Thoracic aorta (tissue), 2 donors: Measurements from ENCODE around the gene PKNOX2. TPM values are rescaled to one million over a fixed set of nuclear protein-coding genes. Genes with fewer than 3 reads are reported as not detected.

Experiments used
- ATAC-seq: fragments of 150-250 bp; one replicate; pipeline ENCODE4 v1.8.0; 2017; ENCODE audit warnings: low read depth; ENCODE audit not compliant: insufficient number of reproducible peaks, low FRiP score
- DNase-seq: peaks from one replicate; pipeline ENCODE4 v3.0.0-alpha.2; 2020; ENCODE audit warnings: low spot score
- H3K27ac ChIP-seq, 2 donors: fragments of 200-600 bp; sonication (generic); 1 replicate in 1 of 2; 2 replicates in 1 of 2; pipeline ENCODE4 v1.5.1; 2016; ENCODE audit warnings: mild to moderate bottlenecking in 2 of 2, moderate library complexity in 2 of 2
- H3K27me3 ChIP-seq: fragments of 200-600 bp; sonication (generic); replicated peaks from 2 replicates; pipeline ENCODE4 v1.6.0; 2016; ENCODE audit warnings: mild to moderate bottlenecking; ENCODE audit not compliant: insufficient read depth
- H3K36me3 ChIP-seq: fragments of 200-600 bp; sonication (generic); one replicate; pipeline ENCODE4 v1.5.1; 2016
- H3K4me1 ChIP-seq, 2 donors: fragments of 200-600 bp; sonication (generic); 1 replicate in 1 of 2; 2 replicates in 1 of 2; pipeline versions ENCODE4 v1.5.1 to v1.6.0; 2016; ENCODE audit warnings: low read depth in 2 of 2, mild to moderate bottlenecking in 1 of 2; ENCODE audit not compliant: control insufficient read depth in 1 of 2
- H3K4me3 ChIP-seq: fragments of 200-600 bp; sonication (generic); 2 replicates; pipeline ENCODE4 v1.5.1; 2016; ENCODE audit warnings: mild to moderate bottlenecking
- H3K9me3 ChIP-seq: fragments of 200-600 bp; sonication (generic); 2 replicates; pipeline ENCODE4 v1.5.1; 2016
- total RNA-seq, 2 donors: library from RNA; depleted of rRNA; stranded (reverse); fragments of >200 nt; gene quantifications; one replicate each; pipeline versions ENCODE4 v1.1.0 to v1.2.3, GENCODE V29; 2016
- TF ChIP-seq, protein P1 (sequence below): fragments of 200-600 bp; sonication (generic); IDR thresholded peaks from one replicate; pipeline ENCODE4 v1.5.1; 2019; ENCODE audit warnings: antibody characterized with exemption

PKNOX2 gene
- total RNA-seq, 2 donors from 2014 or later, result 1.4 to 9.2 TPM

DNA sequence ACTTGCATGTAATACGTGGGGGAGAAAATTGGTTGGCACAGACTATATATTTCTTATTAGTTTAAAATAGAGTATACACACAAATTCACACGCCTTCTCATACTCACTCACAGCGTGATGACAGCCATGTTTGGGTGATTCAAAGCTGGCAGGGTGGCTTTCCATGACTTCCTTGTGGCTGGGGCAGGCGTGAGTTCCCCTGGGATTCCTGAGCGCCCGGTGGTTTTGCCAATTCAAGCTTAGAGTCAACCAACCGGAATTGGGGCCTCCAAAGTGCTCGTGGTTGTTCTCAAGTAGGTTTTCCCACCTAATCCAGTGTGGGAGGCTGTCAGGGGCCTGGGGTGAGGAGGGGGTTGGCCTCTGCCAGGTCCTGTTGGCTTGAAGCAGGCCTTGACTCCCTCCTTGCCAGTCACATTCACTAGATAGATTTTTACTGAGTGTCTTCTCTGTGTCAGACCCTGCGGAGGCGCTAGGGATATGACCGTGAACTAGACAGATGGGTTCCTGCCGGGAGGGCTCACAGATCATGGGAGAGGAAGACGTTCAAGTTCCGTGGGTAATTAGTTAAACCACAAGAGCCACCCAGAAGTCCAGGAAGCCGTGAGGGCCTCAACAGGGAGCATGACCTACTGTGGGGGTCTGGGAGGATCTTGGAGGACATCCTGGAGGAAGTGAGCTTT, 11.5 kb downstream of the PKNOX2 start:
- Histone ChIP-seq H3K9me3 (no peaks in the 10 kb centered on the region), H3K27me3 (no peaks in the 10 kb centered on the region), H3K27ac (no peak overlapping the region), H3K36me3 (no peaks in the 10 kb centered on the region), H3K4me3 (peak overlapping the region; percentile 3), H3K4me1 (peaks cover 12 to 32% of the 10 kb centered on the region in 2 donors)
- TF ChIP-seq, protein P1, sequence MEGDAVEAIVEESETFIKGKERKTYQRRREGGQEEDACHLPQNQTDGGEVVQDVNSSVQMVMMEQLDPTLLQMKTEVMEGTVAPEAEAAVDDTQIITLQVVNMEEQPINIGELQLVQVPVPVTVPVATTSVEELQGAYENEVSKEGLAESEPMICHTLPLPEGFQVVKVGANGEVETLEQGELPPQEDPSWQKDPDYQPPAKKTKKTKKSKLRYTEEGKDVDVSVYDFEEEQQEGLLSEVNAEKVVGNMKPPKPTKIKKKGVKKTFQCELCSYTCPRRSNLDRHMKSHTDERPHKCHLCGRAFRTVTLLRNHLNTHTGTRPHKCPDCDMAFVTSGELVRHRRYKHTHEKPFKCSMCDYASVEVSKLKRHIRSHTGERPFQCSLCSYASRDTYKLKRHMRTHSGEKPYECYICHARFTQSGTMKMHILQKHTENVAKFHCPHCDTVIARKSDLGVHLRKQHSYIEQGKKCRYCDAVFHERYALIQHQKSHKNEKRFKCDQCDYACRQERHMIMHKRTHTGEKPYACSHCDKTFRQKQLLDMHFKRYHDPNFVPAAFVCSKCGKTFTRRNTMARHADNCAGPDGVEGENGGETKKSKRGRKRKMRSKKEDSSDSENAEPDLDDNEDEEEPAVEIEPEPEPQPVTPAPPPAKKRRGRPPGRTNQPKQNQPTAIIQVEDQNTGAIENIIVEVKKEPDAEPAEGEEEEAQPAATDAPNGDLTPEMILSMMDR, result no peak
- ATAC-seq (peak; percentile 47), DNase-seq (no peak)

DNA sequence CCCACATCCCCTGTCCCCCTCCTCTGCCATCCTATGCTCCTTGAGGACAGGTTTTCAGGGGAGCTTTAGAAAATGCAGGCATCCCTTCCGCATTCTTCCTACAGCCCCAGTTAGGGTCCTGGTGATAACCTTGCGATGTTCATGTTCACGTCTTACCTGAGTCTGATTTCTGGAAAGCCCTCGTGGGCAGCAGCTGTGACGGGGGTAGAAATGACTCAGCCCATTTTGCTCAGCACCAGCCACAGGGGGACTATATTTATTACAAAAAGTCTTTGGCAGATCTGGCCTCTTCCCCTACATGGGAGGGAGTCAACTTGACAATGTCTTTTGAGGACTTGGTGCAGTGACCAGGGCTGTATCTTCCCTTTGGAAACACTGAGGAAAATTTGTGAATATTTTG, 12.3 kb downstream of the PKNOX2 start:
- no peaks in the 10 kb centered on the region for H3K27me3 ChIP-seq
- TF ChIP-seq, protein P1, result no peak
- H3K27ac ChIP-seq, result no peak overlapping the region
- DNase-seq (no peak), ATAC-seq (no peak)
- no peaks in the 10 kb centered on the region for H3K36me3 ChIP-seq
- peaks cover 12 to 25% of the 10 kb centered on the region in 2 donors for H3K4me1 ChIP-seq
- H3K4me3 ChIP-seq, result no peak overlapping the region
- H3K9me3 ChIP-seq, result no peaks in the 10 kb centered on the region

DNA sequence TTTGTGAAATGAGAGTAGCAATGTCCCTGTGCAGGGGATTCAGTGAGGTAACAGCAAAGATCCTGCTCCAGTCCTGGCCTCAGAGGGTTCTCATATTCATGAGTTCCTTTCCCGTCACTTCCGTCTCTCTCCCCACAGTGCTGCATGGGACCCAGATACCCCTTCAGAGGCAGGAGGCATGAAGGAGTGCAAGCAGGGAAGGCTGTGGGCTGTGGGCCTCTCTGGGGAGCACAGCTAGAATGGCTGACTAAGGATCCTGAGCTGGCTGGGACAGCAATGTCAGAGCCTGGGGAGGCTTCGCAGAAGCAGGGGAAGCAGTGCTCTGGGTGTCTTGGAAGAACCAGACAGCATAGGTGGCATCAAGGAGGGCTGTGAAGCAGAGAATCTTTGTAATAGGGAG, 13.0 kb downstream of the PKNOX2 start:
- TF ChIP-seq, protein P1, result no peak
- DNase-seq, result no peak
- Histone ChIP-seq H3K4me3 (no peak overlapping the region), H3K27me3 (no peaks in the 10 kb centered on the region), H3K27ac (no peak overlapping the region), H3K36me3 (no peaks in the 10 kb centered on the region), H3K9me3 (no peaks in the 10 kb centered on the region), H3K4me1 (peaks cover 12 to 25% of the 10 kb centered on the region in 2 donors)
- ATAC-seq, result no peak

DNA sequence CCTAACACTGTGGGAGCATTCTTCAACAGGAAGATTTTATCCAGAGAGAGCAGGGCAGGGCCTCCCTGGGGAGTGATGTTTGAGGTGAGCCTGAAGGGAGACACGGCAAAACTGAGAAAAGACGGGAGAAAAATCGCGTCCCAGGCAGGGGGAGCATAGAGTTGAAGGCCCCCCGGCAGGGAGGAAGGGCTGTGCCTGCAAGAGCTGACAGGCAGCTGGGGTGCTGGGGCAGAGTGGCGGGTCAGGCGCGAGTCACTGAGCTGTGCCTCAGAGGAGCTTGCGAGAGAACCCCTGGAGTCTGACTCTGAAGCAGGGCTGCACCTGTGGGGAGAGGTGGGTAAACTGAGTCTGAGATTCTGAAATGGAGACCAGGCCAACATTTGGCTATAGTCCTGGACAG, 14.8 kb downstream of the PKNOX2 start:
- H3K4me3 ChIP-seq, result no peak overlapping the region
- ATAC-seq, result no peak
- H3K27me3 ChIP-seq, result no peaks in the 10 kb centered on the region
- no peak for DNase-seq
- H3K4me1 ChIP-seq, result peaks cover 12 to 25% of the 10 kb centered on the region in 2 donors
- no peaks in the 10 kb centered on the region for H3K9me3 ChIP-seq
- TF ChIP-seq, protein P1, result no peak
- no peaks in the 10 kb centered on the region for H3K36me3 ChIP-seq
- no peak overlapping the region for H3K27ac ChIP-seq

DNA sequence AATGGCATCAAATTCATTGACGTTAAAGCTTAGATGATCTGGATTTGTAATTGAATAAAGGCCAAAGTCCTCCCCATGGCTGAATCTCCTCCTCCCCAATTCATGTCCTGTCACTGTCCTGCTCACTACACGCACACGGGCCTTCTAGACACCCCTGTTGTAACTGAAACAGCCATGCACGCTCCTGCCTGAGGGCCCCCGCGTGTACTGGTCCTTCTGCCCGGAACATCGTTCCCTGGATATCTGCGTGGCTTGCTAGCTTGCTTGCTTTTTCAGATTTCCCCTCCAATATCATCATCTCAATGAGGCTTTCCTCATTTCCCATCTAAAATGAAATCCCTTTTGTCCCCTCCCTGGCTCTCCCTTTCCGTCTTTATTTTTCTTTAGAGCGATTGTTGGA, 15.3 kb downstream of the PKNOX2 start:
- Histone ChIP-seq H3K27ac (no peak overlapping the region), H3K4me1 (peaks cover 12 to 25% of the 10 kb centered on the region in 2 donors), H3K4me3 (no peak overlapping the region), H3K27me3 (no peaks in the 10 kb centered on the region), H3K36me3 (no peaks in the 10 kb centered on the region), H3K9me3 (no peaks in the 10 kb centered on the region)
- DNase-seq (no peak), ATAC-seq (no peak)
- TF ChIP-seq, protein P1, result no peak
